K562 (cell line): ENCODE measurements around the gene FBXO9. TPM values are rescaled to one million over a fixed set of nuclear protein-coding genes. Genes with fewer than 3 reads are reported as not detected.

ENCODE experiments used
- BCLAF1 ChIP-seq, 2 experiments: fragments of 450-650 bp in 1 of 2; IDR thresholded peaks; 2 replicates each; pipeline ENCODE4 v1.6.1; 2011 to 2017; ENCODE audit warnings: low read depth in 2 of 2, antibody characterized with exemption in 1 of 2, borderline replicate concordance in 1 of 2, low read length in 1 of 2, mild to moderate bottlenecking in 1 of 2, mixed read lengths in 1 of 2; ENCODE audit not compliant: control insufficient read depth in 1 of 2
- BRD4 ChIP-seq: fragments of 200-600 bp; sonication (generic); IDR thresholded peaks from 2 replicates; pipeline ENCODE4 v1.6.1; 2017; ENCODE audit warnings: inconsistent platforms
- CHD1 ChIP-seq: fragments of 200-600 bp; sonication (generic); IDR thresholded peaks from one replicate; pipeline ENCODE4 v1.6.1; 2012; ENCODE audit warnings: mild to moderate bottlenecking, moderate library complexity, low read length, inconsistent platforms
- ELF2 ChIP-seq: fragments of 250-450 bp; sonication (Bioruptor Pico); IDR thresholded peaks from 2 replicates; pipeline ENCODE4 v1.5.0; 2021; ENCODE audit warnings: mild to moderate bottlenecking
- HDAC6 ChIP-seq: IDR thresholded peaks from 2 replicates; pipeline ENCODE4 v1.6.1; 2012; ENCODE audit warnings: low read depth, mild to moderate bottlenecking, control low read depth, inconsistent platforms, low read length, moderate library complexity
- HMGXB4 ChIP-seq: sonication (generic); formaldehyde crosslinking; IDR thresholded peaks from 2 replicates; pipeline ENCODE4 v1.8.1; 2023; ENCODE audit warnings: mild to moderate bottlenecking, missing genetic modification reagents
- HOMEZ ChIP-seq: fragments of 250-450 bp; sonication (Bioruptor Pico); IDR thresholded peaks from 2 replicates; pipeline ENCODE4 v1.4.0; 2020; ENCODE audit warnings: mild to moderate bottlenecking, moderate library complexity
- PBX2 ChIP-seq, 2 experiments: IDR thresholded peaks in 1 of 2; conservative IDR thresholded peaks in 1 of 2; 2 replicates each; pipeline ENCODE4 v1.6.1; 2016; ENCODE audit warnings: low read depth in 2 of 2, mild to moderate bottlenecking in 1 of 2, missing compliant biosample characterization in 1 of 2, missing genetic modification characterization in 1 of 2, moderate library complexity in 1 of 2
- PHB ChIP-seq: fragments of 250-450 bp; sonication (Bioruptor Pico); IDR thresholded peaks from 2 replicates; pipeline ENCODE4 v1.5.0; 2021
- PTTG1 ChIP-seq: fragments of 450-650 bp; IDR thresholded peaks from 2 replicates; pipeline ENCODE4 v1.6.1; 2016; ENCODE audit warnings: low read depth, mild to moderate bottlenecking, missing genetic modification characterization, missing compliant biosample characterization
- SETDB1 ChIP-seq: IDR thresholded peaks from one replicate; pipeline ENCODE4 v1.6.1; 2012; ENCODE audit warnings: low read length, control low read depth, inconsistent platforms
- SMAD2 ChIP-seq: fragments of 150-350 bp; IDR thresholded peaks from 2 replicates; pipeline ENCODE4 v1.6.1; 2014; ENCODE audit warnings: low read depth, mild to moderate bottlenecking, low read length
- TARDBP ChIP-seq: fragments of 450-650 bp; IDR thresholded peaks from 2 replicates; pipeline ENCODE4 v1.6.1; 2016
- ZNF282 ChIP-seq: sonication (generic); formaldehyde crosslinking; IDR thresholded peaks from 2 replicates; pipeline ENCODE4 v1.8.1; 2023; ENCODE audit warnings: missing genetic modification reagents
- ZNF583 ChIP-seq: fragments of 250-450 bp; sonication (Bioruptor Pico); IDR thresholded peaks from 2 replicates; pipeline ENCODE4 v1.4.0; 2020
- polyA plus RNA-seq, 8 experiments: library from polyadenylated mRNA; depleted of rRNA in 4 of 8; stranded (reverse) in 5 of 8; unstranded in 3 of 8; fragments of >200 nt; fragmentation: Nextera tagmentation in 2 of 8; fragmentation: Illumina TruSeq in 1 of 8; extraction: Ambion mirVana in 2 of 8; extraction: Trizol in 1 of 8; gene quantifications; 2 replicates each; pipeline versions ENCODE4 v1.2.1 to v1.2.3, GENCODE V29; 2011 to 2014; ENCODE audit warnings: inconsistent platforms in 1 of 8, missing spikeins in 1 of 8
- total RNA-seq, 7 experiments: library from RNA; depleted of rRNA in 6 of 7; stranded (reverse); fragments of >200 nt in 6 of 7; fragmentation: Illumina TruSeq in 2 of 7; extraction: Trizol in 2 of 7; gene quantifications; 2 replicates each; pipeline versions ENCODE4 v1.2.1 to v1.2.3, GENCODE V29; 2011 to 2021; ENCODE audit warnings: low replicate concordance in 1 of 7
- TF ChIP-seq, protein P1 (sequence below): fragments of 200-800 bp; sonication (Bioruptor generic); IDR thresholded peaks from 2 replicates; pipeline ENCODE4 v1.6.1; 2017; ENCODE audit warnings: missing genetic modification characterization, missing compliant biosample characterization

FBXO9 gene
- total and polyA plus RNA-seq, 9 of the 15 experiments (the other 6 are each of a cell fraction or from before 2014, with no cell fraction given), result 10.1 to 85.3 (median 51.4) TPM

GRCh38 chr6:53065266-53066076 is at the start of gene FBXO9 (continued):
- 0 out of 2 replicates have a peak, but pooled peaks have one; percentile 65 for TF ChIP-seq HMGXB4 (CRISPR knock-in tag)
- TF ChIP-seq ZNF583, result no peak
- no peak for TF ChIP-seq BCLAF1 (IDR thresholded peaks at IDR 0.05; ENCODE audit: borderline replicate concordance in 1 of 2, control insufficient read depth in 1 of 2, low read depth in 2 of 2, low read length in 1 of 2)
- TF ChIP-seq PTTG1, result no peak
- no peak for TF ChIP-seq HOMEZ (CRISPR knock-in tag)
- TF ChIP-seq SETDB1, result no peak
- no peak for TF ChIP-seq PBX2 (CRISPR knock-in tag; IDR thresholded peaks at IDR 0.05; ENCODE audit: low read depth)
- TF ChIP-seq PBX2 (tag; conservative IDR thresholded peaks at IDR 0.05; ENCODE audit: low read depth), result no peak
- TF ChIP-seq BRD4, result 0 out of 2 replicates have a peak, but pooled peaks have one; percentile 52
- no peak for TF ChIP-seq ELF2 (CRISPR knock-in tag)
- no peak for TF ChIP-seq SMAD2
- TF ChIP-seq TARDBP, result no peak
- TF ChIP-seq, protein P1, sequence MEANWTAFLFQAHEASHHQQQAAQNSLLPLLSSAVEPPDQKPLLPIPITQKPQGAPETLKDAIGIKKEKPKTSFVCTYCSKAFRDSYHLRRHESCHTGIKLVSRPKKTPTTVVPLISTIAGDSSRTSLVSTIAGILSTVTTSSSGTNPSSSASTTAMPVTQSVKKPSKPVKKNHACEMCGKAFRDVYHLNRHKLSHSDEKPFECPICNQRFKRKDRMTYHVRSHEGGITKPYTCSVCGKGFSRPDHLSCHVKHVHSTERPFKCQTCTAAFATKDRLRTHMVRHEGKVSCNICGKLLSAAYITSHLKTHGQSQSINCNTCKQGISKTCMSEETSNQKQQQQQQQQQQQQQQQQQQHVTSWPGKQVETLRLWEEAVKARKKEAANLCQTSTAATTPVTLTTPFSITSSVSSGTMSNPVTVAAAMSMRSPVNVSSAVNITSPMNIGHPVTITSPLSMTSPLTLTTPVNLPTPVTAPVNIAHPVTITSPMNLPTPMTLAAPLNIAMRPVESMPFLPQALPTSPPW, result no peak; the same call in none of the 2 replicates
- no peak for TF ChIP-seq HDAC6
- no peak for TF ChIP-seq PHB (CRISPR knock-in tag)
- no peak for TF ChIP-seq CHD1
- TF ChIP-seq ZNF282 (CRISPR knock-in tag), result no peak
